Measurements from ENCODE around the gene ZNF608.
A peak's percentile ranks its signal among the peaks of the same experiment; 100 is the strongest.

Gene ZNF608

GRCh38 chr5:124752854-124753720 lies 6.6 kb upstream of the ZNF608 start:
- DNase-seq, result no peak

- DNase-seq, result no peak
Observed at GRCh38 chr5:124751031-124751430, 4.6 kb upstream of the ZNF608 start.

GRCh38 chr5:124748687-124749594 lies 2.5 kb upstream of the ZNF608 start:
- DNase-seq, result peak; percentile 51

- DNase-seq, result peak; percentile 74
Observed at GRCh38 chr5:124747791-124748686, 1.6 kb upstream of the ZNF608 start.

GRCh38 chr5:124746916-124747790 lies 714 bp upstream of the ZNF608 start:
- DNase-seq, result peak; percentile 23

DNA sequence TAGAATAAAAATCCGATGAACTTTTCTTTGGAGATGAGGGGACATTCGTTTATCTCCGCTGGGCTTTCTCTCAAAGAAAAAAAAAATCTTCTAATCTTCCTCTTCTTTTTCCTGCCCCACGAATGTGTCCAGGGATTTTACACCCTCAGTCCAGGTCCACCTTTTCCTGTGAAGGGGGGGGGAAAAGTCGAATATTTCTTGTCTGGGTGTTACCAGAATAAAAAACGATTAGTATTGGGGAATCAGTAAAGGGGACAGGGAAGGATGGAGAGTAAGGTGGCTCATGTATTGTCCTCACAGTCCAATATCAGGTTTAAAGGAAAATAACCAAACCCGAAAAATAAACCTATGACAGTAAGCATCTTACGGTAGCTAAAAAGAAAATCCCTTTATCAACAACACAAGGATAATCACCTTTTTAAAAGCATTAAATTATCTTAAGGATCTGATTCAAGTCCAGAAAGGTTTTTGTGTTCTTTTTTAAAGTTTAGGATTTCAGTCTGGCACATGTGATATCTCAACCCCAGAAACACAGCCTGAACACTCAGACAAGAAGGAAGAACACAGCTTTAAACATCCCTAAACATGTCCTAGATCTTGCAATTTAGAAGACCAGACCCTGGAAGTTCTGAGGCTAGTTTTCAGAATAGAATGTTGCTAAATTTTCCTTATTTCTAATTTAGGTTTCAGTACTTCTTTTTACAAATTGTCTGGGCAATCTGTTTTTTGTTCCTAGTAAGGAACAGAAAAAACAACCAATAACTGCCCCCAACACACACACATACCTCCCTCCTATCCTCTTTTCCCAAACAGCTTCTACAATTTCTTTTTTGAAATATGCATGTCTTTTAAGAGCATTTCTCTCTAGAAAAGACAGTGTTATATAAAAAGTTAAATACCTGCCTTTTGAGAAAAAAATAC lies 1.2 kb downstream of the ZNF608 start:
- DNase-seq, result peak; percentile 20

GRCh38 chr5:124744170-124744971 lies 2.1 kb downstream of the ZNF608 start:
- no peak for DNase-seq

DNA sequence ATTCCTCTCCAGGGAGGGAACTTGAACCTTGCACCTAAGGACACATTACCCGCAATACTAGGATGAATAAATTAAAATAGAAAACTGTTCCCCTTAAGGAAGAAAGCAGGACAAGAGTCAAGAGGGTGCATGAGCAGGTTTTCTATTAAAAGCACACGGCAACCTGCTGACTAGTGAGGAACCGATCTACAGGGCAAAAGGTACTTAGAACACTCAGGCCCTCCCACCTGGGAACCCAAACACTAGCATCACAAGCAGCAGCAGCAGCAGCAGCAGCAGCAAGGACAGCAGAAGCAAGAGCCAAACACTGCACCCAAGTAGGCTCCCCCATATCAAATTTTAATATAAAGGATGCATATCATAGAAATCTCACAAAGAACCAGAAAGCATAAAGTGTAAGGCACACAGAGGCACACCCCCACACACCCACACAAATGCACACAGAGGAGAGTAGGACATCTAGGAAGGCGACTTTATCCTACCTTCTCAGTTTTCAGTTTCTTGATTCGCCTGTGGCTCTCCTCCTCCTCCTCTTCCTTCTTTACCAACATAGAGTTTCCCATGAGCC lies 2.8 kb downstream of the ZNF608 start:
- DNase-seq, result no peak

- no peak for DNase-seq
Observed at GRCh38 chr5:124742983-124743601, 3.3 kb downstream of the ZNF608 start.

- no peak for DNase-seq
Observed at GRCh38 chr5:124742521-124742920, 3.9 kb downstream of the ZNF608 start.

DNA sequence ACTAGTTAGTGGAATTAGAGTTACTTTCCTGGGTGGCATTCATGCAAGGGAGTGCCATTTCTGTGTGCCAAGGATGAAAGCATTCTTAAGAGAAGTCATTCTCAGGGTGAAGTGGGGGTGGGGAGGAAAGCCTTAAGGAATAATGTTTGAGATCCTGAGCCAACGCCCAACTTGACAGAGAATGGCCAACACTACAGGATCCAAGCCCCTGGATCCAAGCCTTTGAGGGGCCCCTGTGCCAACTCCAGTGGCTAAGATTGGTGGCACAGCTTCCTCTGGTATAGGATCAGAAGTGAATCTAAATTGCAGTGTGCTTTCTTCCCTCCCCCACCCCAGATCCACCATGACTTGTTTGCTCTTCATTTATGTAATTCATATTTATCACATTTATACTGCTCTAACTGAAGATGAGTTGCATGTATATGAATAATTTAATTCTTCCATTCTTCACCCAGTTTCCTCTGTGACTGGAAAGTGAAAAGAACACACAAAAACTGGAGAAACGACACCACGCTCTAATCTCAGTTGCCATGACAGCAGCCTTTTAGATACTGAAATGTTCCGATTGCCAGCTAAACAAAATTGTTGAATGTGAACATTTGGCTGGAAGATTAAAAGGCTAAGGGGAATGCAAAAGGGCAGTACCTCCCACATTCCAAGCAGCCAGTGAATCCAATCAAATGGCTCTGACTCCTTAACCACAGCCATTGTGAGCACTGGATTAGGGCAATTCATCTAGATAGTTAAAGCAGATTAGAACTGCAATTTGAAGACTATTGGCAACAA lies 4.5 kb downstream of the ZNF608 start:
- DNase-seq, result no peak

GRCh38 chr5:124740991-124741583 lies 5.4 kb downstream of the ZNF608 start:
- no peak for DNase-seq

DNA sequence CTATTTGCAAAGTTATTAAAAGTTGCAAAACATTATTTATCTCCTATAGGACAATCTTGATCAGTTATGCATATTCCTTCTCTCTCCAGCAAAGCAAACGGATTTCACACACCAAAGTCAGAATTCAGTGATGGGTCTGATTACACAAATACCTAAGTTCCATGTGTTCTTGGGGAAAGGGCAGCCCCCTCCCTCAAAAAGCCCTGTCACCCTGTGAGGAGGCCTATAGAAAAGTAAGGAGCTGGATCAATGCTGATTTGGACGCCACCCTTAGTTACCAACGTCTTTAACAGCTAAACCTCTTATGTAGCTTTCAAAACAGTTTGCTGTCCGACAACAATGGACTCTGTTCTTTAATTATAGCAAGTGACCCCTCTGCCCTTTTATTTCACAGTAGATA lies 6.4 kb downstream of the ZNF608 start:
- no peak for DNase-seq

- no peak for DNase-seq
Observed at GRCh38 chr5:124739634-124740025, 6.8 kb downstream of the ZNF608 start.

DNA sequence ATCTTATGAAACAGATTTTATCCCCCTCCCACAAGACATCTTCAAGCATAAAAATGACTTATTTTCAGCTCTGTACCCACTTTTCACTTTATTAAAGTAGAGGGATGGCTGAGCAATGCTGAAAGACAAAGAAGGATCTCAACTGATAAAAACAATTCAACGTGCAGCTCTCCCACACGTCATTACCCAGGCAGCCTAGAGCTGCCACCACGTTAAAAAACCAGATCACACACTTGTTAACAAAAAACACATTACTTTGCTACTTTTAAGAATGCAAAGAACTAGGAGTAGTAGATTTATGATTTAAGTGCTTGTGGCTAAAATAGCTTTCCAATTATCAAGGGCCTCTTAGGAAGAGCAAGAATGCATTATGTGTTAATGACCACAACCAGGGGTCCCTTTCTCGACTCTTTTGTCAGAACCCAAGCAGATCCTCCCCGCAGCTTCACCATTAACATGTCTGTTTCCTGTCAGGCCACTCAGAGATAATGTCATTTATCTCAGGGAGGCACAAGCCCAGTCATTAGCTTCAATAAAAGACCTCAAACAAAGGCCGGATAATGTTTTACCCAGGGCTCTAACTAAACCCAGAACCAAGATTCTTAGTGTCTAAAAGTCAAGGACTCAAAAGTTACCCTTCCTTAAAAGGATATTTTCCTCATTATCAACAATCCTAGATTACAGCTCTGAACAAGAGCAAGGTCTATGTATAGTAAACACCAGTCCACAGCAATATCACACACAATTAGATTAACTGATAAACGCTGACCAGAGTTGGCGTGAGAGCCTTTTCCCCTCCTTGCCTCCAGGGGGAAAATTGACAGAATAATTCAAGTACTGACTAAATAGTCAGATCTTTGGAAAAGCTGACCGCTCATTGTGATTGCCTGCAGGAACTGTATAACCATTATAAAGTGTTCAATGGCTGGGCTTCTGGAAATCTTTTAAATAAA lies 7.5 kb downstream of the ZNF608 start:
- DNase-seq, result no peak

DNA sequence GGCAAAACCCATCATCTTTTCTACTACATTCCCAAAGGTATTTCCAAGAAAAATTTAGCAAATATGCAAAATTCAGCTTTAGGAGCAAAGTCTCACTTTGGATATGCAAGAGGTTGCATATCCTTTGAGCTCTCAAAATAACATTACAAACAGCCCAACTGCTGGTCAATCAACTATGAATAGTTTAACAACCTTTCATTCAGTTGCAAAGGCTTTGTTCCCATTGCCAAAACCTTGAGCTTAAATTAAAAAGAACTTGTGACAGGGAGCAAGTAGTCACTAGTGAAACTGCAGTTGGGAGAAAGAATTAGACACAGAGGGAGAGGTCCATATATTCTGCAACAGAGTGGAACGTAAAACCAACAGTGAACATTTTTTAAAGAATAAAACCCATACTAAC lies 8.8 kb downstream of the ZNF608 start:
- no peak for DNase-seq

Data from MV-4-11 (cell line).